ENCODE measurements around the gene ATG7.

ATG7 gene

GRCh38 chr3:11541321-11542303, 269.4 kb downstream of the ATG7 start:
- DNase-seq (ENCODE audit: low spot score): no peak
- in situ Hi-C loops (cut with MboI; ENCODE audit: low pct_unique_long_range_greater_than_20kb, low sequenced_read_pairs, unreplicated experiment): no loop called here
- no peak for TF ChIP-seq CTCF (IDR thresholded peaks at IDR 0.05; ENCODE audit: extremely low read depth, insufficient read depth, missing control alignments)

DNA sequence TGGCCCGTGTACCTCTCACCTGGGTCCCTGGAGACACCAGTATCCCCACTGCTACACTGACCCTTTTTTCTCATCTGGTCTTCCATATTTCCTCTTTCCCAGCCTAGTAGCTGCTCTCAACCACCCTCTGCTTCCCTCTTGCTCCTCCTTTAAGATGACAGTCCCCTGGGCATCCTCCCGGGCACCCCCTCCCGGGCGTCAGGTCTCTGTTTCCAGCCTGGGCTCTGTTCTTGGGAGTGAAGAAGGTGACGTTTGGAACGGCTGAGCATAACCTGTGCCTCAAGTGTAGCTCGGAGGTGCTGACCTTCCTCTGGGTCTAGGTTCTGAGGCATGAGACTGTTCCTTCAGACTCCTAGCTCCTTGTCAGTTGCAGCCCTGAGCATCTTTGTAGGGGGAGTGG, 270.4 kb downstream of the ATG7 start:
- TF ChIP-seq CTCF (IDR thresholded peaks at IDR 0.05; ENCODE audit: extremely low read depth, insufficient read depth, missing control alignments): no peak
- no peak for DNase-seq (ENCODE audit: low spot score)
- in situ Hi-C loops (cut with MboI; ENCODE audit: low pct_unique_long_range_greater_than_20kb, low sequenced_read_pairs, unreplicated experiment): no loop called here

- TF ChIP-seq CTCF (IDR thresholded peaks at IDR 0.05; ENCODE audit: extremely low read depth, insufficient read depth, missing control alignments): no peak
- no peak for DNase-seq (ENCODE audit: low spot score)
- in situ Hi-C loops (cut with MboI; ENCODE audit: low pct_unique_long_range_greater_than_20kb, low sequenced_read_pairs, unreplicated experiment): no loop called here
Observed at GRCh38 chr3:11543141-11543947, 271.1 kb downstream of the ATG7 start.

DNA sequence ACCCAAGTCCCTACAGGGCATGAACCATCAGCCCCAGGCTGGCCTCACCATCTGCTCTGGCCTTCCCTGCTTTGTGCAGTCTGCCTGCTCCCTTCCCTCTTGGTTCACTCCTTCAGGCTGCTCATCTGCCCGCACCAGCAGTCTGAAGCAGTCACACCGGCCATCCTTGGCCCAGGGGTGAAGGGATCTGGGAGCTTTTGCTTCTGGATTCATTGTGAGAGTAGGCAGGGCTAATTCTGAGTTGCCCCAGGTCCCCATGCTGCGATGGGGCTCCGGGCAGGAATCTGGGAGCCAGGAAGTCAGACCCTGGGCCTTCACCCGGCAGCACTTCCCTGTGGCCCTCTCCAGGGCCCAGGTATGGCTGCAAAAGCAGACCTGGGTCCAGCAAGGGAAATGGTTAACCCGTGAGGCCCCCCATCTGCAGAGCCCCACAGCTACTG, 271.8 kb downstream of the ATG7 start:
- TF ChIP-seq CTCF (IDR thresholded peaks at IDR 0.05; ENCODE audit: extremely low read depth, insufficient read depth, missing control alignments): no peak
- in situ Hi-C loops (cut with MboI; ENCODE audit: low pct_unique_long_range_greater_than_20kb, low sequenced_read_pairs, unreplicated experiment): no loop called here
- DNase-seq (ENCODE audit: low spot score): no peak

DNA sequence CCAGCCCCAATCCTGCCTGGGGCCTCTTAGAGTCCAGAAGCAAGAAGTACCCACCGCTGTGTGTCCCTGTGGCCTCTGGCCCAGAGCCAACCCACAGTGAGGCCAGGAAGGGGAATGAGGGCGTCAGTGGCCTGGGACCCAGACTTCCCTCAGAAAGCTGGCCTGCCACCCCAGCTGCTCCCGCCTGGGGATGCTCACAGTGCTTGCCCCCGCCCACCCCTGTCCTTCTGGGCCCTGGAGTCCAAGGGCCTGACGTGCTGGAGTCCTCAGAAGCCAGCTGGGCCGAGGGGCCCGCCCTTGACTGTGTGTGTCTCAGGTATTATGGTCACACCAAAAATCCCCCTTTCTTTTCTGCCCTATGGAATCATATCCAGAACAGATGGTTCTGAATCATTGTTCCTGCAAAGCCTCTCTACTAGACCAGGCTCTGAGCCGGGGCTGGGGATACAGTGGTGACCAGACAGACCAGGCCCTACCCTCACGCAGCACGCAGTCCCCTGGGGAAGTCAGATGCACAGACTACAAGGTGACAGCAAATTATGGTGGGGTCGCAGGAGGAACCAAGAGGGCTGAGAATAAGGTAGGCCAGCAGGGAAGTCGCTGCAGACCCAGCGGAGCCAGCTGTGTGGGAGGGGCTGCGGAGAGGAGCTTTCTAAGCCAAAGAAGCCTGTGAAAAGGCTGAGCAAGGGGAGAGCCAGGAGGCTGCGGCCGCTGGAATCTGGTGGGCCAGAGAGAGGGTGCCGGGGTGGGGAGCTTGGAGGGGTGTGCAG, 272.4 kb downstream of the ATG7 start:
- TF ChIP-seq CTCF (IDR thresholded peaks at IDR 0.05; ENCODE audit: extremely low read depth, insufficient read depth, missing control alignments): no peak
- no peak for DNase-seq (ENCODE audit: low spot score)
- in situ Hi-C loops (cut with MboI; ENCODE audit: low pct_unique_long_range_greater_than_20kb, low sequenced_read_pairs, unreplicated experiment): no loop called here
